MG63 (cell line): Measurements from ENCODE around the gene ATXN1L. TPM values are rescaled to one million over a fixed set of nuclear protein-coding genes. Genes with fewer than 3 reads are reported as not detected.

Source experiments
- DNase-seq: peaks from one replicate; pipeline ENCODE4 v3.0.0-alpha.2; 2020
- H3K27me3 ChIP-seq: fragments of 250-450 bp; sonication (Bioruptor Pico); 2 replicates; pipeline ENCODE4 v1.5.1; 2020; ENCODE audit warnings: mild to moderate bottlenecking, moderate library complexity
- H3K36me3 ChIP-seq: fragments of 250-450 bp; sonication (Bioruptor Pico); 2 replicates; pipeline ENCODE4 v1.5.1; 2020; ENCODE audit warnings: mild to moderate bottlenecking, moderate library complexity
- H3K4me3 ChIP-seq: fragments of 250-450 bp; sonication (Bioruptor Pico); 2 replicates; pipeline ENCODE4 v1.5.1; 2020; ENCODE audit warnings: mild to moderate bottlenecking, moderate library complexity
- H3K9me3 ChIP-seq: fragments of 250-450 bp; sonication (Bioruptor Pico); 2 replicates; pipeline ENCODE4 v1.5.1; 2020; ENCODE audit warnings: mild to moderate bottlenecking, moderate library complexity
- total RNA-seq: library from RNA; depleted of rRNA; stranded (reverse); fragments of >200 nt; shearing (Covaris generic); gene quantifications from 2 replicates; pipeline ENCODE4 v1.2.3, GENCODE V29; 2014; ENCODE audit warnings: low replicate concordance

ATXN1L gene
- total RNA-seq, 1 experiment from 2014 or later: 6.5 TPM

DNA sequence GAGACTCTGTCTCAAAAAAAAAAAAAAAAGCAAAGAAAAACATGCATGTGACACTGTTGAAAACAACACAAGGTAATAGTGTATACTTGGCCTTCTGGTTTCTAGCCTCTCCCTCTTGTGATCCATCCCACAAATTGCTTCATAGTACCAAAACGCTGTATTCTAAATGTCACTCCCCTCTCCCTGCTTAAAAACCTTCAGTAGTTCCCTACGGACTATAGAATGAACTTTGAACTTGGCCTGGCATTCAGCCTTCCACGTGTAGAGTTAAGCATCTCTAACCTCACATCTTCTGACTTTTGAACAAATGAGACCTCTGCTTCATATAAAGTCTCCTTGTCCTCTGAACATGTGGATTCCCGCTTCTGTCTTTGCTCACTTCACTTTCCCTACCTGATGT, 33.1 kb downstream of the ATXN1L start:
- DNase-seq: no peak
- no peak overlapping the region for H3K4me3 ChIP-seq
- H3K9me3 ChIP-seq: no peaks in the 10 kb centered on the region
- H3K27me3 ChIP-seq: no peaks in the 10 kb centered on the region
- no peaks in the 10 kb centered on the region; the same call in 1 of the 2 replicates for H3K36me3 ChIP-seq

DNA sequence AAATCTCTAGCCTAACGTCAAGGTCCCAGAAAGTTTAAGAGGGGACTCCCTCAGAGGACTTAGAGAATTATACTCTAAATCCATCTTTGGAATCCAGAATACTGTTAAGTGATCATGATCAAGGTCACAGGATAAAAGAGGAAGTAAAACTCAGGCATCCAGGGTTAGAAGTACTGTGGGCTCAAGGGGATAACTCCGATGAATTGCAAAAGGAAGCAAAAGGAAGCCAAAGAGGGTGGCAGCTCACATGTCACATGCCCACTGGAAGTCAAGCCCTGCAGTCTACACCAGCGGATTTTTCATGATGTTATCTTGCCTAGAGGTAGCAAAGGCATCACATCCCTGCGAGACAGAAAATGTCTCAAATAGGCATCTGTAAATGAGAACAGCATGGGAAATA, 34.4 kb downstream of the ATXN1L start:
- Histone ChIP-seq H3K36me3 (no peaks in the 10 kb centered on the region; the same call in 1 of the 2 replicates), H3K27me3 (no peaks in the 10 kb centered on the region), H3K9me3 (no peaks in the 10 kb centered on the region), H3K4me3 (no peak overlapping the region)
- no peak for DNase-seq

DNA sequence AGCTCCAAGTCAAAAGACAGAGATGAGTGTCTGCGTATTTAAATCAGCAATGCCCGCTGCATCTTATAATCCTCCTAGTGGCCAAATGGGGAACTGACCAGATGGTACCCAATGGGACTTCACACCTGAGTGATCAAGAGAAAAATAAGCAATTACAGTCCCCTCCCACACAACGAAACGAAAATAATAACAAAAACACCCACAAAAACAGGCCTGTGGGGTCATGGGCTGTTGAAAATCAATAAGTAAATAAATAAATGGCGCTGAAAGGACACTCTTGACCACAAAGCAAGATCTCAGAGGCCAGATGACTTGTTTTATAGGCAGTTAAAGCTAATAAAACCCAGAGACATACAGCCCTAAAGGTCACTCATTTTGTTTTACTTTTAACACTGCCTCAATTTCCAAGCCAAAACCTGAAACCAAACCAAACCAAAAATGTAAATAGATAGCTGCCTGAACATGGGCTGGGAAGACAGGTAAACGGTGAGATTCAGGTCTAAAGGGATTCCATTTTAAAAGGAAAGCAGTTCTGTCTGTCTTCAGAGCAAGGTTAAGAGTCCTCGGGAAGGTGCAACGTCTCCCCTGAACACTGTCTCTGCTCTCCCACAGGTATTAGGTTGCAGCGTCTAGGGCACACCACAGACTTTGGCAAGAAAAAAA, 36.9 kb downstream of the ATXN1L start:
- DNase-seq: peak; percentile 43
- no peaks in the 10 kb centered on the region; the same call in 1 of the 2 replicates for H3K36me3 ChIP-seq
- no peaks in the 10 kb centered on the region for H3K9me3 ChIP-seq
- peak overlapping the region; percentile 57 for H3K4me3 ChIP-seq
- H3K27me3 ChIP-seq: no peaks in the 10 kb centered on the region

DNA sequence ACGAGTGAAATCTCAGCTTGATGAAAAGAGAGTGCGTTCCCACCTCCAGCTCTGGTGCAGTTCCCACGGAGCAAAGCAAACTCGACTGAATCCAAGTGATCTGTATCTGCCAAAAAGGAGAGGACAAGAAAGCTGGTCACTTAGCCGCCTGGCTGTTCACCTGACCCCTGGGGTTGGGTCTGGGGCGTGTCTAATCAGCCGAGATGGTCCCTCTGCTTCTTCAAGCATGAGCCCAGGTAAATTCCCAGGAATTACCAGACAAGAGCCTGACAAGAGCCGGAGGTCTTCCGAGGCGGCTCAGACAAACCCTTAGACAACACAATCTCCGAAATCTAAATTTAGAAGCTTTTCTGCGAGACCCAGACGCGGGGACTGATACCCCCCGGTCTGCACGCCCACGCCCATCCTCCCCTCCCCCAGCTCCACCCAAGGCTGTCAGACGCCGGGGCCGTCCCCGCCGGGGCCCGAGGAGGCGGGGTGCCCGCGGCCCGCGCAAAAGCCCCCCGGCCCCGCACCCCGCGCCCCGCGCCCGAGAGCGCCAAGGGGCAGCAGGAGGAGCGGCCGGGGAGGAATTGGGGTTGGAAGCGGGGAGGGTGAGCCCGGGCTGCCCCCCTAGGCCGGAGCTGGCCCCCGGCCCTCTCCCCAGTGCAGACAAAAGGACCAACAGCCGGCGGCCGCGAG, 37.5 kb downstream of the ATXN1L start:
- Histone ChIP-seq H3K36me3 (no peaks in the 10 kb centered on the region; the same call in 1 of the 2 replicates), H3K27me3 (no peaks in the 10 kb centered on the region), H3K9me3 (no peaks in the 10 kb centered on the region), H3K4me3 (peak overlapping the region; percentile 57)
- DNase-seq: peak; percentile 23

DNA sequence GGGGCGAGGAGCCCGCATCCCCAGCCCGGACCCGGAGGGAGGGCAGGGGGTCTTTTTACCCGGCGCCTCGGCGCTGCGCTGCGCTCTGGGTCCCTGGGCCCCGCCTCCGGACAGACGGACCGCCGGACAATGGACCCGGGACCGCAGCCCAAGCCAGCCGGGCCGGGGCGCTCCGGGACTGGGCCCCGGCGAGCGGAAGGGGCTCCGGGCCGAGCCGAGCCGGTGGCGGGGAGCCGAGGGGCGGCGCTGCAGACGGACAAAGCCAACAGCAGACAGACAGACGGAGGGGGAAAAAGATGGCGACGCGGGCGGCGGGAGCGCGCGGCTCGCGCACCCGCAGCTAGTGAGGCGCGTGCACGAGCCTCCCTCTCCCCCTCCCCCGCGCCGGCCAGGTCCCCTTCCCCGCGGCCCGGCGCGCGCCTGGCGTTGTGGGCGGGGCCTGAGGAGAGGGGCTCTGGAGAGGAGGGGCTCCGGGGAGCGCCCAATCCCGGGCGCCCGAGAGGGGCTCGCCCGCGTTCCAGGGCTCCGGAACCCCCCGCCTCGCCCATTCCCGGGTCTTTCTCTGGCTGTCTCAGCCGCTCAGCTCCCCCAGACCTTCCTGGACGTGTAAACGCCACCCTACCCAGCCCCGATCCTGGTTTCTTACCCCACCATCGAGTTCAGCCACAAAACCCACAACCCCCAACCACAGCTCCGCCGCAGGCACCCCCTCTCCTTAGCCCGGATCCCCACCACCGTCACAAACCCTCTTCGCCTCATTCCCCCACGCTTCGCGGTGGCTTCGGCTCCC, 38.3 kb downstream of the ATXN1L start, which contains the start of gene ZNF821:
Gene ZNF821, minus strand, starts transcription at position 334 of the 790 bp plus-strand sequence. CDS start 4,236 bp downstream, outside the sequence.
- peak; percentile 66 for DNase-seq
- Histone ChIP-seq H3K36me3 (no peaks in the 10 kb centered on the region; the same call in 1 of the 2 replicates), H3K27me3 (no peaks in the 10 kb centered on the region)

DNA sequence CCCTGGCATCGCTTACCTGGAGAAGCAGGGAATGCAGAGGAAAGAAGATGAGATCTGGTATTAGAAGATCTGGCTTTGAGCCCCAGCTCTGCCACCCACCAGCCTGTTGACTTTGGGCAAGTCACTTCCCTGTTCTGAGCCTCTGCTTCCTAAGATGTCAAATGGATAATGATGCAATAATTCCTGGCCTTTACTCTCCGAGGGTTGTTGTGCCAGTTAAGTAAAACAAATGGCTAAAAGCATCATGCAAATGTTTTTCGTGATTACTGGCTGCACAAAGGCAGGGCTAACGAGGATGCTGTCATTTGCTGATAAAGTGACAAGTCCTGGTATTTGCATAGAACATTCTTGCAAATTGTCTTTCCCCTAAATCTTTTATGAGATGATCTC, 39.5 kb downstream of the ATXN1L start:
- H3K9me3 ChIP-seq: no peaks in the 10 kb centered on the region
- no peak for DNase-seq

More for the DNA sequence above, 38.3 kb downstream of the ATXN1L start, which contains the start of gene ZNF821:
- H3K4me3 ChIP-seq: peak within 1 kb of the TSS; percentile 57
- H3K9me3 ChIP-seq: no peaks in the 10 kb centered on the region

DNA sequence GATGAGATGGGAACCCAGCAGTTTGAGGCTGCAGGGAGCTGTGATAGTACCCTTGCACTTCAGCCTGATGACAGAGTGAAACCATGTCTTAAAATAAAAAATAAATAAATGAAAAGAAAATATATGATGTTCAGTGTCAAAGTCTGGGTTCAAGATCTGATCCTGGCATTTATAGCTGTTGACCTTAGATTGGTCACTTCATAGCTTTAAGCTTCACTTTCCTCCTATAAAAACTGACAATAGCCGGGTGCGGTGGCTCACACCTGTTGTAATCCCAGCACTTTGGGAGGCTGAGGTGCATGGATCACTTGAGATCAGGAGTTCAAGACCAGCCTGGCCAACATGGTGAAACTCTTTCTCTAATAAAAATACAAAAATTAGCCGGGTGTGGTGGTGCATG, 43.4 kb downstream of the ATXN1L start:
- DNase-seq: no peak
- no peaks in the 10 kb centered on the region for H3K27me3 ChIP-seq
- H3K36me3 ChIP-seq: no peaks in the 10 kb centered on the region
- H3K9me3 ChIP-seq: no peaks in the 10 kb centered on the region
- no peak overlapping the region for H3K4me3 ChIP-seq

More for the DNA sequence above, 39.5 kb downstream of the ATXN1L start:
- Histone ChIP-seq H3K4me3 (no peak overlapping the region), H3K27me3 (no peaks in the 10 kb centered on the region), H3K36me3 (no peaks in the 10 kb centered on the region)

DNA sequence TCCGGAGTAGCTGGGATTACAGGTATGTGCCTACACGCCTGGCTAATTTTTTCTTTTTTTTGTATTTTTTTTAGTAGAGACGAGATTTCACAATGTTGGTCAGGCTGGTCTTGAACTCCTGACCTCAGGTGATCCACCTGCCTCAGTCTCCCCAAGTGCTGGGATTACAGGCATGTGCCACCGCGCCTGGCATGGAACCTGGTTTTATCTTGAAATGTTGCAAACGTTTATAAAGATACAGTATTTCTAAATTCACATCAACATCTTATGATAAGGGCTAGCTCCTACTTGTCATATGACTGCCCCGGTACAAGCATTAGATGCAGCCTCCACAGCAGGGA, 48.1 kb downstream of the ATXN1L start:
- H3K36me3 ChIP-seq: peaks cover 7% of the 10 kb centered on the region
- DNase-seq: no peak
- H3K4me3 ChIP-seq: peak overlapping the region; percentile 73
- no peaks in the 10 kb centered on the region for H3K27me3 ChIP-seq
- H3K9me3 ChIP-seq: no peaks in the 10 kb centered on the region

DNA sequence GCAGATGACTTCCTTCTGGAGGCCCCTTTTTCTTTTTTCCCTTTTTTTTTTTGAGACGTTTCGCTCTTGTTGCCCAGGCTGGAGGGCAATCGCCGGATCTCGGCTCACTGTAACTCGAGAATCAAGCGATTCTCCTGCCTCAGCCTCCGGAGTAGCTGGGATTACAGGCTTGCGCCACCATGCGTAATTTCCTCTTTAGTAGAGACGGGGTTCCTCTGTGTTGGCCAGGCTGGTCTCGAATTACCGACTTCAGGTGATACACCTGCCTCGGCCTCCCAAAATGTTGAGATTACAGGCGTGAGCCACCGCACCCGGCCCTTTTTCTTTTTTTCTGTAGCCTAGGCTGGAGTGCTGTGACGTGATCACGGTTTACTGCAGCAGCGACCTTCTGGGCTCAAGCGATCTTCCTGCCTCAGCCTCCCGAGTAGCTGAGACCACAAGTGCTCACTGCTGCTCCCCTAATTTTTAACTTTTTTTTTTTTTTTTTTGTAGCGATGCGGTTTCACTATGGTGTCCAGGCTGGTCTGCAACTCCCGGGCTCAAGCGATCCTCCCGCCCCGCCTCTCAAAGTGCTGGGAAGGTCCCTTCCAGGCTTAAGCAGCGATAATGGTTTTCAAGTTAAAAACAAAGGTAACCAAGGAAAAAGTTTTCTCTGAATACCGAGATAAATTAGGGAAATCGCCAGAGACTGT, 48.6 kb downstream of the ATXN1L start:
- H3K36me3 ChIP-seq: peaks cover 7% of the 10 kb centered on the region
- no peaks in the 10 kb centered on the region for H3K9me3 ChIP-seq
- no peaks in the 10 kb centered on the region for H3K27me3 ChIP-seq
- peak; percentile 13 for DNase-seq
- peak overlapping the region; percentile 73 for H3K4me3 ChIP-seq

DNA sequence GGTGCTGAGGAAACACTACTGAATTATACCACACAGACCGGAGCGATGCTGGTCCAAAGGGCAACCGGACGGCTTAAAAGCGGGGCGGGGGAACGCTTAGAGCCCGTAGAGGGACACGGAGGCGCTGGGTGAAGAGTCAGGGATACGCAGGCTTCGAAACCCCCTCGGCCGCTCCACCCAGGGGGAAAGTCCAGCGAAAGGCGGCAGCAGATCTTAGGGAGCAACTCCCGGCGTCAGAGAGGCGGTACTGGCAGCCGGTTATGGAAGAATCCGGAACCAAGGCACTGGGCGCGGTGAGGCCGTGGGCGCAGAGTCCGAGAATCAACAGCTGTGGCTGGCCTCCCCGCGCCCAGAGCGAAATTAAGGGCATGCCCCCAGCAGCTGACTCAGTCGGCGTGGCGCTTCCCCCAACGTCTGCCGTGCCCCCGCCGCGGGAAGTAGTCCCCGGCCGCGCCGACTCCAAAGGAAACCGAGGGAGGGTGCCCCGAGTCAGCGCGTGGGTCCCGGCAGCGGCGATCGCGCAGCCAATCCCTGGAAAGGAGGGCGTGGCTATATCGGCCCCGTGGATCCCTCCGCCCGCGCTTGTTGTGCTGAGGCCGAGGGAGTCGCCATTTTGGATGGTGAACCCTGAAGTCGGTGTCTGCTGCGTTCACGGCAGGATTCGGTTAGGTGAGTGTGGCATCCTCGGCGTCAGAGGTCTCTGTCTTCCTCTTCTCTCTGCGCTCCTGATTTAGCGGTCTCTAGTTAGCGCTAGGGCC, 49.3 kb downstream of the ATXN1L start, which contains the start of gene IST1:
Gene IST1, plus strand, starts transcription at position 611 of the 758 bp plus-strand sequence. CDS start 20,110 bp downstream, outside the sequence.
- H3K4me3 ChIP-seq: peak within 1 kb of the TSS; percentile 73
- H3K36me3 ChIP-seq: peaks cover 7% of the 10 kb centered on the region

DNA sequence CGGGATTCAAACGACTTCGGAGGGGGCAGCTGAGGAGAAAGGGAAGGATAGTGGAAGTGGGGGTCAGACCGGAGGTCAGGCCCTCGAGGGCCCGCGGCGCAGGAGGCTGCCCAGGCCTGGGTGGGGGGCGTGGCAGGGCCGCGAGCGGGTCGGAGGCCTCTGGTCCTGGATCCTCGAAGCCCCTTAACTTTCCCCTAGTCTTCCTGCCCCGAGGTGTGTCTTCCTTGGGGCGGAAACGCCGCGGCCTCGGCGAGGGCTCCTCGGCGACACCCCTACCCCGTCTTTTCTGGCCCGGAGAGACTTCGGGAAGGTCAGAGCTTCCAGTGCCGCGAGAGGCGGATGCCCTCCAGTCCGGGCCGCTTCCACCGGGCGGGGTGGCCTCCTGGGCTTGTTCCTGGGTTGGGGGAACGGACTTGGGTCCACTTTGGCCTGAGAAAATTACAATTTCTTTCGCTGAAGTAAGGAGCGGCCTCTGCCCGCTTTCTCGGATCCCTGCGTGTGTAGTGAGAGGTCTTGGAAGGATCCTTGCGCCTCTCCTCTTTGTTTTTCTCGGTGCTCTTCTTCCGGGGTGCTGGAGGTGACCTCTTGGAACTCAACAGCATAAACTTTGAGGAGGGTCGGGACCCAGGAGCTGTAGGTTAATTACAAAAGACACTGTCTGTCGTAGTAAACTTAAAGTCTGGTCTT, 50.0 kb downstream of the ATXN1L start:
- DNase-seq: no peak
- Histone ChIP-seq H3K36me3 (peaks cover 7% of the 10 kb centered on the region), H3K9me3 (no peaks in the 10 kb centered on the region), H3K4me3 (peak overlapping the region; percentile 73), H3K27me3 (no peaks in the 10 kb centered on the region)

More for the DNA sequence above, 49.3 kb downstream of the ATXN1L start, which contains the start of gene IST1:
- Histone ChIP-seq H3K9me3 (no peaks in the 10 kb centered on the region), H3K27me3 (no peaks in the 10 kb centered on the region)
- peak; percentile 97 for DNase-seq

DNA sequence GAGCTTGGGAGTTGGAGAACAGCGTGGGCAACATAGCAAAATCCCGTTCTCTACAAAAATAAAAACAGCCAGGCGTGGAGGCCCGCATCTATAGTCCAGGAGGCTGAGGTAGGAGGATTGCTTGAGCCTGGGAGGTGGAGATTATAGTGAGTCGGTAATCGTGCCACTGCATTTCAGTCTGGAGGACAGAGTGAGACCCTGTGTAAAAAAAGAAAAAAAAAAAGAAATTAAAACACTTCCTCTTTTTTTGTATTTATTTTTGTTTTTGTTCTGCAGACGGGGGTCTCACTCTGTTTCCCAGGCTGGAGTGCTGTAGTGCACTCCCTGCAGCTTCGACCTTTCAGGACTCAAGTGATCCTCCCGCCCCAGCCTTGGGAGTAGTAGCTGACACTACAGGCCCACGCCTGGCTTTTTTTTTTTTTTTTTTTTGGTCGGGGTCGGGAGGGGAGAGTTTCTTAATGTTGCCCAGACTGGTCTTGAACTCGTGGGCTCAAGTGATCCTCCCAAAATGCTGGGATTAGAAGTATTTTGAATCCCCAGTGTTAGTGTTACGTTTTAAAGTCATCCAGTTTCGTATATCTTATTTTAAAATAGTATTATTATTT, 51.1 kb downstream of the ATXN1L start:
- H3K36me3 ChIP-seq: peaks cover 7% of the 10 kb centered on the region
- no peaks in the 10 kb centered on the region for H3K9me3 ChIP-seq
- no peak for DNase-seq
- peak overlapping the region; percentile 73 for H3K4me3 ChIP-seq
- H3K27me3 ChIP-seq: no peaks in the 10 kb centered on the region

DNA sequence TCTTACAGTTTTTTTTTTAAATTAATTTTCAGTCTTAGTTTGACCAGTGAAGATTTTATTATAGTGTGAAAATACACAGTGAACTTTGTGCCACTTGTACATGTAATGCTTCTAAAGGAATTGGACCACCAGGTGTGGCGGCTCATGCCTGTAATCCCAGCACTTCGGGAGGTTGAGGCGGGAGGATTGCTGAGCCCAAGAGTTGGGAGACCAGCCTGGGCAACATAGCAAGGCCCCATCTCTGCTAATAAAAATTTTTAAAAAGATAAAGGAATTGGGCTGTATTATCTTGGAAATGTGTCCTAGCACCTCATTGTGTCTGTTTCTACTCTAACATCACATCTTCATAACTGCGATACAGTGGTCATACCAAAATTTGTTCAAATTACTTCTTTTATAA, 53.4 kb downstream of the ATXN1L start:
- DNase-seq: no peak
- no peaks in the 10 kb centered on the region for H3K9me3 ChIP-seq
- peaks cover 7% of the 10 kb centered on the region for H3K36me3 ChIP-seq
- H3K27me3 ChIP-seq: no peaks in the 10 kb centered on the region
- H3K4me3 ChIP-seq: no peak overlapping the region

DNA sequence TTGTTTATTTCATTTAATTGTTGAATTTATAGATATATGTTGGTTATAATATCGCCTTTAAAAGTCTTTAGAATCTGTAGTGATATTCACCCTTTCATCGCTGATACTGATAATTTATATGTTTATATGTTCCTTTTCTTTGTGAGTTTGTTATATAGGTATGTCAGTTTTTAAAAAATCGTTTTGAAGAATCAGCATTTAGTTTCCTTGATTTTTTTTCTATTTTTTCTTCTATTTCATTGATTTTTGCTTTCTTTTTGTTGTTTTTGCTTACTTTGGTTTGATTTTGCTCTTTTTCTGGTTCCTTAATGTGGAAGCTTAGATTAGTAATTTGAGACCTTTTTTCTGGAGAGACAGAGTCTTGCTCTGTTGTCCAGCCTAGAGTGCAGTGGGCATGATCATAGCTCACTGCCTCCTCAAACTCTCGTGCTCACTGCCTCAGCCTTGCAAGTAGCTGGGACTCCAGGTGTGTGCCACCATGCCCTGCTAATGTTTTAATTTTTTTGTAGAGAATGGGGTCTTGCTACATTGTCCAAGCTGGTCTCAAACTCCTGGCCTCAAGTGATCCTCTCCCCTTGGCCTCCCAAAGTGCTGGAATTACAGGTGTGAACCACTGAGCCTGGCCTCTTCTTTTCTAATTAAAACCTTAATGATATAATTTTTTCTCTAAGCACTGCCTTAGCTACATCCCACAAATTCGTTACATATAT, 57.0 kb downstream of the ATXN1L start:
- Histone ChIP-seq H3K36me3 (peaks cover 2% of the 10 kb centered on the region), H3K9me3 (no peaks in the 10 kb centered on the region), H3K27me3 (no peaks in the 10 kb centered on the region), H3K4me3 (no peak overlapping the region)
- no peak for DNase-seq
